ENCODE measurements around the gene GNB1L.

- no peak for TF ChIP-seq CTCF (IDR thresholded peaks at IDR 0.05)
- TF ChIP-seq POLR2A (IDR thresholded peaks at IDR 0.05): no peak
- TF ChIP-seq POLR2AphosphoS5 (IDR thresholded peaks at IDR 0.05): no peak
- no peak for TF ChIP-seq EP300 (IDR thresholded peaks at IDR 0.05)
These were observed 31.3 kb upstream of the GNB1L start for GRCh38 chr22:19885841-19886592.
